ENCODE measurements around the gene GNPTG. TPM values are rescaled to one million over a fixed set of nuclear protein-coding genes. Genes with fewer than 3 reads are reported as not detected.

The GNPTG gene
- total RNA-seq, 3 donors from 2014 or later = 50.1 to 68.9 (median 57.3) TPM

DNA sequence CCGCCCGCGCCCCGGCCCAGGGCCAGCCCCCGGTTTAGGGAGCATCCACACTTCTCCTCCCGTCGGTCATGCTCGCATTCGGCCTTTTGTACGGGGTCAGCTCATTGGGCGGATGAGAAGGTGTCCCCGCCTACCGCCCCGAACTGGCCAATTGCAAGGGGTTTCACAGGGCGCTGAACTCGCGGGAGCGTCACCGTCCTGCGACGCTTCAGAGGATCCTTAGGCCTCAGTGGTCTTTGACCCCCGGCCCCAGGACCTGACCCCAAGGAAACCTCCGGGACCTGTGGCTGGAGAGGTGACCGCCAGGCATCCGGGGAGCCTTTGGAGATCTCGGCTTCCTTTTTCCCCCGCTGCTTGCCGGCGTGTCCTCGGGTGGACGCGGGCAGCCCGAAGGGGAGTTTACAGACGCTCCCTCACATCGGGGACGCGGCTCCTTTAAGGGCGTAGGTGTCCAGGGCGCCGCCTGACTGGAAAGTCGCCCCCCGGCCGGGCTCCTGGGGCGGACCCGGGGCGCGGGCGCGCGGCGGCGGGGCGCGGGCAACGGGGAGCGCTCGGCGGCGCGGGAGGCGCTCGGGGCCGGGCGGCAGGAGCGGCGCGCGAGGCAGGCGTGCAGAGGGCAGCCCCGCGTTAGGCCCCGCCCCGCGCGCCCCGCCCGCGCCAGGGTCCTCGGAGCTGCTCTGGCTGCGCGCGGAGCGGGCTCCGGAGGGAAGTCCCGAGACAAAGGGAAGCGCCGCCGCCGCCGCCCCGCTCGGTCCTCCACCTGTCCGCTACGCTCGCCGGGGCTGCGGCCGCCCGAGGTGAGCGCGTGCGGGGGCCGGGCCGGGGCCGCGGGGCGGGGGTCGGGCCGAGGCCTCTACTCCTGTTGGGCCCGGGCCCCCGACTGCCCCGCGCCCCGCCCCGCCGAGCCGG lies 42.5 kb upstream of the GNPTG start, which contains the start of gene UBE2I:
TSS of gene UBE2I (plus strand) at position 660 of the 909 bp plus-strand sequence. CDS start 4,395 bp downstream, outside the sequence.
- peak within 1 kb of the TSS; percentile 42 for H3K4me3 ChIP-seq
- ATAC-seq (peak; percentile 91), DNase-seq (peak; percentile 96 to 99 (median 97))
- no peaks in the 10 kb centered on the region for H3K9me3 ChIP-seq
- intact Hi-C loops (cut with DNase I, micrococcal nuclease) = no loop called here
- peaks cover 19% of the 10 kb centered on the region for H3K4me1 ChIP-seq (ENCODE audit: low read depth)
- TF ChIP-seq CTCF (IDR thresholded peaks at IDR 0.05) = no peak
- H3K36me3 ChIP-seq (ENCODE audit: low read depth) = no peaks in the 10 kb centered on the region

- peak; percentile 56 to 80 (median 74) for DNase-seq
- TF ChIP-seq CTCF (IDR thresholded peaks at IDR 0.05) = no peak
- peak overlapping the region; percentile 42 for H3K4me3 ChIP-seq
- H3K36me3 ChIP-seq (ENCODE audit: low read depth) = no peaks in the 10 kb centered on the region
- peak; percentile 17 for ATAC-seq
- intact Hi-C loops (cut with DNase I, micrococcal nuclease) = no loop called here
- H3K9me3 ChIP-seq = no peaks in the 10 kb centered on the region
- peaks cover 19% of the 10 kb centered on the region for H3K4me1 ChIP-seq (ENCODE audit: low read depth)
Observed at GRCh38 chr16:1309888-1310831, 41.6 kb upstream of the GNPTG start.

DNA sequence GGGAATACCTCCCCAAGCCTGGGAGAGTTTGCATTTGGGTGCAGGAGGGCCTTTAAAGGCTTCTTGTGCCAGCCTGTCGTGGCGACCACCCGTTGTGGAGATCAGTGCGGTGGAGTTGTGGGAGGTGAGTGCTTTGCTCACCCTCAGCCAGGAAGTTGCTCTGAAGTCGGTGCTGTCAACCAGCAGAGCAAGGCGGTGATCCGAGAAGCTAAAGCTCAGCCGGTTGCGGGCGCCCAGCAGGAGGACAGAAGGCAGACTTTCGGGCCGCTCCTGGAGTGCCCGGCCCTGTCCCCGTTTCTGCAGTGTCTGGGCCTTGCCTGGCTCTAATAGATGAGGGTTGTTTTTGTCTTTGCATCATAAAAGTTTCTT lies 40.9 kb upstream of the GNPTG start:
- H3K9me3 ChIP-seq = no peaks in the 10 kb centered on the region
- DNase-seq (no peak), ATAC-seq (no peak)
- intact Hi-C loops (cut with DNase I, micrococcal nuclease) = no loop called here
- H3K36me3 ChIP-seq (ENCODE audit: low read depth) = peaks cover 3% of the 10 kb centered on the region
- H3K4me3 ChIP-seq = peak overlapping the region; percentile 42
- peaks cover 19% of the 10 kb centered on the region for H3K4me1 ChIP-seq (ENCODE audit: low read depth)
- TF ChIP-seq CTCF (IDR thresholded peaks at IDR 0.05) = no peak

DNA sequence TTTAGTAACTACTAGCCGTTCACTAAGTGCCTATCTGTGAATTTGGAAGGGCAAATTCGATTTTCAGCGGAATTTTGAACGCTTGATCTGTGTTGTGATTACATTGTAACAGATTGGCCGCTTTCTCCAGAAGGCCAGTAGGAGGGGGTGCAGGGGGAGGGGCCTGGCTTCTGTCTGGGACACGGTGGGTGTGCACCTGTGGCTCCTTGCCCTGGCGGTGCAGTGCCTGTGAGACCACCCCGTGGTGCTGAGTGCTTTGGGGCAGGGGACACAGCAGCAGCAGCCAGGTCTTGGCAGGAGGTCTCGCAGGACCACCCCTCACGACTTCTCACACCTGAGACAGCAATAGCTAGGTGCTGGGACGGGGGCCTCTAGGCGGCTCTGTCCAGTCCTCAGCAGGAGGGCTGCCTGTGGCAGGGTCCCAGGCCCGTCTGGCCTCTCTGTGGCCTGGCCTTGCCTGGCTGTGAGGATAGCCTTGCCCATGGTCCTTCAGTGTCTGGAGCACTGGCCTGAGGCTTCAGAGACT lies 40.5 kb upstream of the GNPTG start:
- Histone ChIP-seq H3K4me3 (no peak overlapping the region), H3K4me1 (ENCODE audit: low read depth) (peaks cover 19% of the 10 kb centered on the region), H3K9me3 (no peaks in the 10 kb centered on the region), H3K36me3 (ENCODE audit: low read depth) (peaks cover 8% of the 10 kb centered on the region)
- ATAC-seq = no peak
- TF ChIP-seq CTCF (IDR thresholded peaks at IDR 0.05) = no peak
- DNase-seq = peak in 1 of 3 donors; percentile 28
- intact Hi-C loops (cut with DNase I, micrococcal nuclease) = no loop called here

DNA sequence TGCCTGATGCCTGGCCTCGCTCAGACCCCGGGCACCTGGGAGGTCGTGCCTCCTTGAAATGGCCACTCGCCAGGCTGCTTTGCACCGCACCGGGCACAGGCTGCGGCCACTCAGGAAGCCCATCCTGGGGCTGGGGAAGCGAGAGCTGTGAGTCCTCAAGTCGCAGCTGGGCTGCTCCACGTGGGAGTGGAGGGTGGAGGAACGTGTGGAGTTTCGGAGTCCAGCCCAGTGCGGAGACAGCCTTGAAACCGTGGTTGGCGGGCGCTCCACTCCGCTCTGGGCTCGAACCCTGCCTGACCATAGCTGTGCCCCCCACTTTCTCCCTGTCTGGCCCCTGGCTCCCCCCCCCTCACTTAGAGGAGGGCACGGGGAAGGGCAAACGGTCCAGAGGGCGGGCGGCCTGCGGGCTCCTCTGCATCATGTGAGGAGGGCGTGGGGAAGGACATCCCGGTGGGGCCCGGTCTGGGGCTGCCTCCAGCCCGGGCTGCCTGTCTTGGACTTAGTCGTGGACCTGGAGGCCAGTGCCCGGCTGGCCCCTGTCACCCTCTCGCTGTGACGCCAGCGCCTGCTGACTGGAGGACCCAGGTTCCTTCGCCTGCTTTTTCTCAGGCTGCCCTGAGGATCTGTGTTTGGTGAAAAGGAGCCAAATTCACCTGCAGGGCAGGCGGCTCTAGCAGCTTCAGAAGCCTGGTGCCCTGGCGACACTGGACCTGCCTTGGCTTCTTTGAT lies 39.8 kb upstream of the GNPTG start:
- ATAC-seq (no peak), DNase-seq (no peak)
- no peak overlapping the region for H3K4me3 ChIP-seq
- TF ChIP-seq CTCF (IDR thresholded peaks at IDR 0.05) = no peak
- intact Hi-C loops (cut with DNase I, micrococcal nuclease) = no loop called here
- peaks cover 14% of the 10 kb centered on the region for H3K36me3 ChIP-seq (ENCODE audit: low read depth)
- H3K9me3 ChIP-seq = no peaks in the 10 kb centered on the region
- peaks cover 19% of the 10 kb centered on the region for H3K4me1 ChIP-seq (ENCODE audit: low read depth)
